GM23338 (cell line): ENCODE results near the gene LIN7A.

Source experiments
- CREB1 ChIP-seq: fragments of 250-450 bp; sonication (Bioruptor Pico); IDR thresholded peaks from 2 replicates; pipeline ENCODE4 v1.5.0; 2020; ENCODE audit warnings: low read depth, mild to moderate bottlenecking, moderate library complexity
- EZH2 ChIP-seq: fragments of 200-600 bp; sonication (generic); IDR thresholded peaks from one replicate; pipeline ENCODE4 v1.8.0; 2017; ENCODE audit warnings: antibody characterized with exemption, mild to moderate bottlenecking, low read depth; ENCODE audit not compliant: unreplicated experiment
- EZH2phosphoT487 ChIP-seq: fragments of 200-600 bp; sonication (generic); IDR thresholded peaks from one replicate; pipeline ENCODE4 v1.8.1; 2018; ENCODE audit warnings: antibody characterized with exemption; ENCODE audit not compliant: unreplicated experiment
- JUNB ChIP-seq: IDR thresholded peaks from one replicate; pipeline ENCODE4 v1.6.1; 2016; ENCODE audit warnings: antibody characterized with exemption; ENCODE audit not compliant: unreplicated experiment
- NANOG ChIP-seq: IDR thresholded peaks from 2 replicates; pipeline ENCODE4 v1.6.1; 2016; ENCODE audit warnings: antibody characterized with exemption, borderline replicate concordance
- POLR2AphosphoS5 ChIP-seq: IDR thresholded peaks from 2 replicates; pipeline ENCODE4 v1.6.1; 2016; ENCODE audit warnings: antibody characterized with exemption, low read depth
- REST ChIP-seq: IDR thresholded peaks from one replicate; pipeline ENCODE4 v1.6.1; 2018; ENCODE audit warnings: antibody characterized with exemption; ENCODE audit not compliant: unreplicated experiment
- STAT1 ChIP-seq: IDR thresholded peaks from one replicate; pipeline ENCODE4 v1.6.1; 2016; ENCODE audit warnings: antibody characterized with exemption; ENCODE audit not compliant: unreplicated experiment
- ZNF114 ChIP-seq: fragments of 250-450 bp; sonication (Bioruptor Pico); IDR thresholded peaks from 2 replicates; pipeline ENCODE4 v1.5.0; 2020; ENCODE audit warnings: mild to moderate bottlenecking, moderate library complexity
- ZNF331 ChIP-seq: fragments of 250-450 bp; sonication (Bioruptor Pico); IDR thresholded peaks from 2 replicates; pipeline ENCODE4 v1.5.0; 2020; ENCODE audit warnings: low read depth, mild to moderate bottlenecking, moderate library complexity
- TF ChIP-seq, protein P1 (sequence below), 2 experiments: fragments of 200-600 bp in 1 of 2; sonication (generic) in 1 of 2; conservative IDR thresholded peaks; 2 replicates each; pipeline versions ENCODE4 v1.5.1 to v1.6.1; 2016 to 2017; ENCODE audit warnings: antibody characterized with exemption in 2 of 2, low read depth in 2 of 2, mild to moderate bottlenecking in 2 of 2, moderate library complexity in 1 of 2
- TF ChIP-seq, protein P2 (sequence below): IDR thresholded peaks from 2 replicates; pipeline ENCODE4 v1.6.1; 2016; ENCODE audit warnings: antibody characterized with exemption

GRCh38 chr12:80834724-80835123 is 103.0 kb downstream of the LIN7A start:
- TF ChIP-seq, protein P1, sequence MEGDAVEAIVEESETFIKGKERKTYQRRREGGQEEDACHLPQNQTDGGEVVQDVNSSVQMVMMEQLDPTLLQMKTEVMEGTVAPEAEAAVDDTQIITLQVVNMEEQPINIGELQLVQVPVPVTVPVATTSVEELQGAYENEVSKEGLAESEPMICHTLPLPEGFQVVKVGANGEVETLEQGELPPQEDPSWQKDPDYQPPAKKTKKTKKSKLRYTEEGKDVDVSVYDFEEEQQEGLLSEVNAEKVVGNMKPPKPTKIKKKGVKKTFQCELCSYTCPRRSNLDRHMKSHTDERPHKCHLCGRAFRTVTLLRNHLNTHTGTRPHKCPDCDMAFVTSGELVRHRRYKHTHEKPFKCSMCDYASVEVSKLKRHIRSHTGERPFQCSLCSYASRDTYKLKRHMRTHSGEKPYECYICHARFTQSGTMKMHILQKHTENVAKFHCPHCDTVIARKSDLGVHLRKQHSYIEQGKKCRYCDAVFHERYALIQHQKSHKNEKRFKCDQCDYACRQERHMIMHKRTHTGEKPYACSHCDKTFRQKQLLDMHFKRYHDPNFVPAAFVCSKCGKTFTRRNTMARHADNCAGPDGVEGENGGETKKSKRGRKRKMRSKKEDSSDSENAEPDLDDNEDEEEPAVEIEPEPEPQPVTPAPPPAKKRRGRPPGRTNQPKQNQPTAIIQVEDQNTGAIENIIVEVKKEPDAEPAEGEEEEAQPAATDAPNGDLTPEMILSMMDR (conservative IDR thresholded peaks at IDR 0.05; ENCODE audit: low read depth in 2 of 2) = no peak
- TF ChIP-seq EZH2phosphoT487 (no peak), CREB1 (CRISPR knock-in tag) (no peak), REST (no peak), EZH2 (no peak), POLR2AphosphoS5 (no peak), ZNF331 (CRISPR knock-in tag) (no peak), ZNF114 (CRISPR knock-in tag) (no peak), STAT1 (no peak), JUNB (no peak), NANOG (no peak)
- TF ChIP-seq, protein P2, sequence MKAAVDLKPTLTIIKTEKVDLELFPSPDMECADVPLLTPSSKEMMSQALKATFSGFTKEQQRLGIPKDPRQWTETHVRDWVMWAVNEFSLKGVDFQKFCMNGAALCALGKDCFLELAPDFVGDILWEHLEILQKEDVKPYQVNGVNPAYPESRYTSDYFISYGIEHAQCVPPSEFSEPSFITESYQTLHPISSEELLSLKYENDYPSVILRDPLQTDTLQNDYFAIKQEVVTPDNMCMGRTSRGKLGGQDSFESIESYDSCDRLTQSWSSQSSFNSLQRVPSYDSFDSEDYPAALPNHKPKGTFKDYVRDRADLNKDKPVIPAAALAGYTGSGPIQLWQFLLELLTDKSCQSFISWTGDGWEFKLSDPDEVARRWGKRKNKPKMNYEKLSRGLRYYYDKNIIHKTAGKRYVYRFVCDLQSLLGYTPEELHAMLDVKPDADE = no peak
